HEK293 (cell line): Measurements from ENCODE around the gene ADK.

Experiments used
- CTCF ChIA-PET: fragments of 350-600 bp; formaldehyde crosslinking; extraction: SDS; loops from one replicate; lab custom pipeline; 2021; ENCODE audit warnings: antibody characterized with exemption; lab: Yijun Ruan, JAX
- POLR2A ChIA-PET: fragments of 300-600 bp; formaldehyde crosslinking; extraction: SDS; loops from one replicate; lab custom pipeline; 2020; ENCODE audit warnings: antibody characterized with exemption, inconsistent platforms; lab: Yijun Ruan, JAX
- H3K27ac ChIP-seq: fragments of 200-500 bp; sonication (Bioruptor generic); 2 replicates; pipeline ENCODE4 v1.5.1; 2014; ENCODE audit warnings: low read depth, low read length, control low read depth, inconsistent platforms; ENCODE audit errors: extremely low read depth
- H3K36me3 ChIP-seq, 2 experiments: fragments of 200-500 bp in 1 of 2; sonication (Bioruptor generic) in 1 of 2; 1 replicate in 1 of 2; 2 replicates in 1 of 2; pipeline ENCODE4 v1.5.1; 2014 to 2017; ENCODE audit warnings: inconsistent platforms in 2 of 2, low read length in 2 of 2; ENCODE audit not compliant: control insufficient read depth in 2 of 2, insufficient read depth in 1 of 2
- H3K4me1 ChIP-seq: fragments of 200-500 bp; sonication (Bioruptor generic); 2 replicates; pipeline ENCODE4 v1.5.1; 2014; ENCODE audit warnings: mild to moderate bottlenecking, low read length, inconsistent platforms; ENCODE audit not compliant: control insufficient read depth, insufficient read depth
- H3K4me3 ChIP-seq: 2 replicates; pipeline ENCODE4 v1.5.1; 2011; ENCODE audit warnings: low read depth, mild to moderate bottlenecking, control low read depth, low read length, moderate library complexity
- H3K9me3 ChIP-seq: fragments of 200-500 bp; sonication (Bioruptor generic); 2 replicates; pipeline ENCODE4 v1.5.1; 2014; ENCODE audit warnings: low read depth, low read length, inconsistent platforms; ENCODE audit not compliant: control insufficient read depth, insufficient read depth
- GLIS2 ChIP-seq: fragments of 450-650 bp; formaldehyde crosslinking; IDR thresholded peaks from 2 replicates; pipeline ENCODE4 v1.5.1; 2016; ENCODE audit warnings: missing biosample characterization, missing genetic modification characterization
- HIC1 ChIP-seq: fragments of 450-650 bp; formaldehyde crosslinking; IDR thresholded peaks from 2 replicates; pipeline ENCODE4 v1.5.1; 2016; ENCODE audit warnings: missing biosample characterization, missing genetic modification characterization
- HOXD13 ChIP-seq: sonication (generic); formaldehyde crosslinking; IDR thresholded peaks from 2 replicates; pipeline ENCODE4 v1.8.0; 2022; ENCODE audit warnings: missing genetic modification reagents, borderline replicate concordance
- KLF9 ChIP-seq: fragments of 450-650 bp; formaldehyde crosslinking; IDR thresholded peaks from 2 replicates; pipeline ENCODE4 v1.5.1; 2016; ENCODE audit warnings: missing biosample characterization, missing genetic modification characterization, low read depth
- SP7 ChIP-seq: fragments of 450-650 bp; formaldehyde crosslinking; IDR thresholded peaks from 2 replicates; pipeline ENCODE4 v1.5.1; 2016; ENCODE audit warnings: missing biosample characterization, missing genetic modification characterization
- ZNF140 ChIP-seq: fragments of 450-650 bp; formaldehyde crosslinking; IDR thresholded peaks from 2 replicates; pipeline ENCODE4 v1.5.1; 2016; ENCODE audit warnings: missing biosample characterization, missing genetic modification characterization
- ZNF239 ChIP-seq: fragments of 450-650 bp; formaldehyde crosslinking; IDR thresholded peaks from 2 replicates; pipeline ENCODE4 v1.5.1; 2016; ENCODE audit warnings: missing biosample characterization, missing genetic modification characterization
- ZNF391 ChIP-seq: fragments of 450-650 bp; formaldehyde crosslinking; IDR thresholded peaks from 2 replicates; pipeline ENCODE4 v1.5.1; 2016; ENCODE audit warnings: low read depth, missing biosample characterization, missing genetic modification characterization, borderline replicate concordance
- ZNF530 ChIP-seq: fragments of 450-650 bp; formaldehyde crosslinking; IDR thresholded peaks from 2 replicates; pipeline ENCODE4 v1.5.1; 2016; ENCODE audit warnings: low read depth, missing biosample characterization, missing genetic modification characterization
- ZNF600 ChIP-seq: fragments of 450-650 bp; formaldehyde crosslinking; IDR thresholded peaks from 2 replicates; pipeline ENCODE4 v1.5.1; 2016; ENCODE audit warnings: missing biosample characterization, missing genetic modification characterization
- ZNF701 ChIP-seq: fragments of 450-650 bp; formaldehyde crosslinking; IDR thresholded peaks from 2 replicates; pipeline ENCODE4 v1.5.1; 2016; ENCODE audit warnings: missing biosample characterization, missing genetic modification characterization
- ZNF704 ChIP-seq: fragments of 450-650 bp; formaldehyde crosslinking; IDR thresholded peaks from 2 replicates; pipeline ENCODE4 v1.5.1; 2016; ENCODE audit warnings: missing biosample characterization, missing genetic modification characterization
- ZNF707 ChIP-seq: fragments of 450-650 bp; formaldehyde crosslinking; IDR thresholded peaks from 2 replicates; pipeline ENCODE4 v1.5.1; 2016; ENCODE audit warnings: missing biosample characterization, missing genetic modification characterization
- TF ChIP-seq, protein P1 (sequence below): fragments of 450-650 bp; formaldehyde crosslinking; IDR thresholded peaks from 2 replicates; pipeline ENCODE4 v1.5.1; 2016; ENCODE audit warnings: missing biosample characterization, missing genetic modification characterization
- TF ChIP-seq, protein P2 (sequence below): fragments of 450-650 bp; formaldehyde crosslinking; IDR thresholded peaks from 2 replicates; pipeline ENCODE4 v1.5.1; 2016; ENCODE audit warnings: missing biosample characterization, missing genetic modification characterization

Gene ADK

DNA sequence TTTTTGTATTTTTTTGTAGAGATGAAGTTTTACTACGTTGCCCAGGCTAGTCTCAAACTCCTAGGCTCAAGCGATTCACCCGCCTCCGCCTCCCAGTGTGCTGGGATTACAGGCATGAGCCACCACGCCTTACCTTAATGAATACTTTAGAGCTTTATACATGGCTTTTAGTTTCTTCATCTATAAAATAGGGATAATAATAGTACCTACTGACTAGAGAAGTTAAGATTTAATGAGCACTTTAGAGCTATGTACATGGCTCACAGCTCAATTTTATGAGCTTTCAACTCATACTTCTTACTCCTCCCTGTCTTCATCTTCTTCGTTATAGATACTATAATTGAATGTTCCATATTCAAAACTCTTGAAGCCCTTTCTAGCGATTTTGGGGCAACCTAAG lies 445.7 kb downstream of the ADK start:
- CTCF ChIA-PET = no interaction called here
- Histone ChIP-seq H3K4me3 (no peak overlapping the region), H3K27ac (no peak overlapping the region), H3K9me3 (no peaks in the 10 kb centered on the region), H3K36me3 (no peaks in the 10 kb centered on the region; a peak in 2 of 3 replicates), H3K4me1 (no peaks in the 10 kb centered on the region)
- POLR2A ChIA-PET = no interaction called here
- no peak for TF ChIP-seq ZNF600 (tag by site-specific recombination)
- no peak for TF ChIP-seq HIC1 (tag by site-specific recombination)
- TF ChIP-seq HOXD13 = no peak
- TF ChIP-seq, protein P1, sequence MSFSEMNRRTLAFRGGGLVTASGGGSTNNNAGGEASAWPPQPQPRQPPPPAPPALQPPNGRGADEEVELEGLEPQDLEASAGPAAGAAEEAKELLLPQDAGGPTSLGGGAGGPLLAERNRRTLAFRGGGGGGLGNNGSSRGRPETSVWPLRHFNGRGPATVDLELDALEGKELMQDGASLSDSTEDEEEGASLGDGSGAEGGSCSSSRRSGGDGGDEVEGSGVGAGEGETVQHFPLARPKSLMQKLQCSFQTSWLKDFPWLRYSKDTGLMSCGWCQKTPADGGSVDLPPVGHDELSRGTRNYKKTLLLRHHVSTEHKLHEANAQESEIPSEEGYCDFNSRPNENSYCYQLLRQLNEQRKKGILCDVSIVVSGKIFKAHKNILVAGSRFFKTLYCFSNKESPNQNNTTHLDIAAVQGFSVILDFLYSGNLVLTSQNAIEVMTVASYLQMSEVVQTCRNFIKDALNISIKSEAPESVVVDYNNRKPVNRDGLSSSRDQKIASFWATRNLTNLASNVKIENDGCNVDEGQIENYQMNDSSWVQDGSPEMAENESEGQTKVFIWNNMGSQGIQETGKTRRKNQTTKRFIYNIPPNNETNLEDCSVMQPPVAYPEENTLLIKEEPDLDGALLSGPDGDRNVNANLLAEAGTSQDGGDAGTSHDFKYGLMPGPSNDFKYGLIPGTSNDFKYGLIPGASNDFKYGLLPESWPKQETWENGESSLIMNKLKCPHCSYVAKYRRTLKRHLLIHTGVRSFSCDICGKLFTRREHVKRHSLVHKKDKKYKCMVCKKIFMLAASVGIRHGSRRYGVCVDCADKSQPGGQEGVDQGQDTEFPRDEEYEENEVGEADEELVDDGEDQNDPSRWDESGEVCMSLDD (tag by site-specific recombination) = no peak
- TF ChIP-seq SP7 = peak; percentile 98
- no peak for TF ChIP-seq ZNF704
- TF ChIP-seq ZNF701 = no peak
- TF ChIP-seq KLF9 (tag by site-specific recombination) = no peak

DNA sequence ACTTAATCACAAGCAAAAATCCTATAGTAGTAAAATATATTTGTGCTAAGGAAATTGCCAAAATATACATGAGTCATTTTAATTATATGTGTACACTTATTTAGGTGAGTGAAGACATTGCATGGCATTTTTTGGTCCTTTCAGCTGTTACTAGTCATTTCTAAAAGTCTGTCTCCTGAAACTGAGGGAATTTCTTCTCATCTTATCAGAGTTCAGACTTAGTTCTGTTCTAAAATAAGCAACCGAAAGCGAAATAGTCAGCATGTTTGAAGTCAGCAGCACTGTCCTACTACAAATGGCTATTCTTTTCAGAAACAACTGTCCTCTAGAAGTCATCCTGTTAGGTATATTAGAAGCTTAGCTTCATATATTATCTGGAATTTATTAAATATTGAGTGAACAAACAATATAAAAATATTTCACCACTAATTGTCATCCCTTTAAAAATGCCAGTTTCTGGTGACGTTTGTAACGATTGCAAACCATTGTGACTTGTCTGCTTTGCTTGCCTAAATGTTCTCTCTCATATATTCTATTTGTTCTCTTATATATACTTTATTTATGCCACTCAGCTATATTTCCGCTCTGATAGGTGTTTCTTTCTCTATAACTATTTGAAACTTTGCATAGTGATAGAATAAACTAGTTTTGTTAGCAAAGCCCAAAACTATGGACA lies 448.0 kb downstream of the ADK start:
- TF ChIP-seq ZNF391 (tag by site-specific recombination) (no peak), ZNF530 (no peak), ZNF140 (no peak), GLIS2 (no peak), ZNF239 (tag by site-specific recombination) (no peak), ZNF707 (no peak)
- TF ChIP-seq, protein P2, sequence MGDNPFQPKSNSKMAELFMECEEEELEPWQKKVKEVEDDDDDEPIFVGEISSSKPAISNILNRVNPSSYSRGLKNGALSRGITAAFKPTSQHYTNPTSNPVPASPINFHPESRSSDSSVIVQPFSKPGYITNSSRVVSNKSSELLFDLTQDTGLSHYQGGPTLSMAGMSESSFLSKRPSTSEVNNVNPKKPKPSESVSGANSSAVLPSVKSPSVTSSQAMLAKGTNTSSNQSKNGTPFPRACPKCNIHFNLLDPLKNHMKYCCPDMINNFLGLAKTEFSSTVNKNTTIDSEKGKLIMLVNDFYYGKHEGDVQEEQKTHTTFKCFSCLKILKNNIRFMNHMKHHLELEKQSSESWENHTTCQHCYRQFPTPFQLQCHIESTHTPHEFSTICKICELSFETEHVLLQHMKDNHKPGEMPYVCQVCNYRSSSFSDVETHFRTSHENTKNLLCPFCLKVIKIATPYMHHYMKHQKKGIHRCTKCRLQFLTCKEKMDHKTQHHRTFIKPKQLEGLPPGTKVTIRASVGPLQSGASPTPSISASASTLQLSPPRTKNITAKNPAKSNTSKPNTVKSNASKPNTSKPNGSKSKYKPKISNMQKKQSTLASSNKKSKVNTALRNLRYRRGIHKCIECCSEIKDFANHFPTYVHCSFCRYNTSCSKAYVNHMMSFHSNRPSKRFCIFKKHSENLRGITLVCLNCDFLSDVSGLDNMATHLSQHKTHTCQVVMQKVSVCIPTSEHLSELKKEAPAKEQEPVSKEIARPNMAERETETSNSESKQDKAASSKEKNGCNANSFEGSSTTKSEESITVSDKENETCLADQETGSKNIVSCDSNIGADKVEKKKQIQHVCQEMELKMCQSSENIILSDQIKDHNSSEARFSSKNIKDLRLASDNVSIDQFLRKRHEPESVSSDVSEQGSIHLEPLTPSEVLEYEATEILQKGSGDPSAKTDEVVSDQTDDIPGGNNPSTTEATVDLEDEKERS (tag by site-specific recombination) = no peak
- TF ChIP-seq, all 188 proteins: peak for 0
- Histone ChIP-seq H3K36me3 (no peaks in the 10 kb centered on the region; a peak in 2 of 3 replicates), H3K4me3 (no peak overlapping the region), H3K4me1 (no peaks in the 10 kb centered on the region), H3K27ac (no peak overlapping the region), H3K9me3 (no peaks in the 10 kb centered on the region)
- POLR2A ChIA-PET = no interaction called here
- CTCF ChIA-PET = no interaction called here
